H54 (cell line): Measurements from ENCODE around the gene RAB27A.
"Not testable (repeated sequence)": the region's sequence is repeated elsewhere in the genome, so short reads cannot be mapped to it uniquely, and the experiment has no call there.

Experiments used
- DNase-seq: peaks from one replicate; pipeline ENCODE4 v3.0.0; 2011; ENCODE audit warnings: low spot score, mixed read lengths; ENCODE audit not compliant: insufficient read length
- FAIRE-seq: peaks from 3 replicates; lab custom pipeline; 2011; peaks lifted over from hg19 to GRCh38; lab: Jason Lieb, UNC
- POLR2A ChIP-seq: IDR thresholded peaks from 2 replicates; pipeline ENCODE4 v1.6.1; 2011; ENCODE audit warnings: low read depth, mild to moderate bottlenecking, low read length

The RAB27A gene

GRCh38 chr15:55250392-55250791, 39.2 kb downstream of the RAB27A start:
- no peak for TF ChIP-seq POLR2A
- DNase-seq = no peak
- no peak for FAIRE-seq

- FAIRE-seq, DNase-seq: not testable (repeated sequence)
Measured at GRCh38 chr15:55249885-55250284, 39.7 kb downstream of the RAB27A start.

- TF ChIP-seq POLR2A = no peak
- no peak for FAIRE-seq
- no peak for DNase-seq
Measured at GRCh38 chr15:55248895-55249294, 40.7 kb downstream of the RAB27A start.

- no peak for FAIRE-seq
- DNase-seq = no peak
- TF ChIP-seq POLR2A = no peak
Measured at GRCh38 chr15:55247766-55248427, 41.7 kb downstream of the RAB27A start.

- no peak for TF ChIP-seq POLR2A
- no peak for FAIRE-seq
Measured at GRCh38 chr15:55247311-55247710, 42.3 kb downstream of the RAB27A start.

GRCh38 chr15:55246567-55246966, 43.0 kb downstream of the RAB27A start:
- DNase-seq (no peak), FAIRE-seq (no peak)
- no peak for TF ChIP-seq POLR2A

More at GRCh38 chr15:55247311-55247710, 42.3 kb downstream of the RAB27A start:
- no peak for DNase-seq

- FAIRE-seq (no peak), DNase-seq (no peak)
- no peak for TF ChIP-seq POLR2A
Measured at GRCh38 chr15:55245059-55245458, 44.6 kb downstream of the RAB27A start.

- no peak for TF ChIP-seq POLR2A
- no peak for DNase-seq
- FAIRE-seq = no peak
Measured at GRCh38 chr15:55241891-55242290, 47.7 kb downstream of the RAB27A start.

GRCh38 chr15:55241186-55241585, 48.4 kb downstream of the RAB27A start:
- TF ChIP-seq POLR2A = no peak
- FAIRE-seq (no peak), DNase-seq (no peak)

GRCh38 chr15:55240125-55240760, 49.4 kb downstream of the RAB27A start:
- DNase-seq (no peak), FAIRE-seq (no peak)
- TF ChIP-seq POLR2A = no peak

GRCh38 chr15:55239440-55240124, 50.0 kb downstream of the RAB27A start:
- DNase-seq (no peak), FAIRE-seq (no peak)

GRCh38 chr15:55238877-55239276, 50.7 kb downstream of the RAB27A start:
- TF ChIP-seq POLR2A = no peak
- no peak for FAIRE-seq

More at GRCh38 chr15:55239440-55240124, 50.0 kb downstream of the RAB27A start:
- no peak for TF ChIP-seq POLR2A

GRCh38 chr15:55237219-55238130, 52.1 kb downstream of the RAB27A start:
- FAIRE-seq (no peak), DNase-seq (no peak)
- no peak for TF ChIP-seq POLR2A

More at GRCh38 chr15:55238877-55239276, 50.7 kb downstream of the RAB27A start:
- DNase-seq = no peak
